OCI-LY1 (cell line): ENCODE data around the gene PLEKHD1.

Experiments used
- CTCF ChIP-seq: fragments of 200-600 bp; sonication (generic), shearing (Covaris generic); IDR thresholded peaks from 2 replicates; pipeline ENCODE4 v1.5.1; 2017; ENCODE audit warnings: mild to moderate bottlenecking, antibody characterized with exemption, low read length, moderate library complexity, mixed read lengths
- EZH2 ChIP-seq: fragments of 200-600 bp; sonication (generic), shearing (Covaris generic); IDR thresholded peaks from 2 replicates; pipeline ENCODE4 v1.8.0; 2017; ENCODE audit warnings: borderline replicate concordance, mixed run types, mild to moderate bottlenecking, antibody characterized with exemption, low read length, moderate library complexity, mixed read lengths

DNA sequence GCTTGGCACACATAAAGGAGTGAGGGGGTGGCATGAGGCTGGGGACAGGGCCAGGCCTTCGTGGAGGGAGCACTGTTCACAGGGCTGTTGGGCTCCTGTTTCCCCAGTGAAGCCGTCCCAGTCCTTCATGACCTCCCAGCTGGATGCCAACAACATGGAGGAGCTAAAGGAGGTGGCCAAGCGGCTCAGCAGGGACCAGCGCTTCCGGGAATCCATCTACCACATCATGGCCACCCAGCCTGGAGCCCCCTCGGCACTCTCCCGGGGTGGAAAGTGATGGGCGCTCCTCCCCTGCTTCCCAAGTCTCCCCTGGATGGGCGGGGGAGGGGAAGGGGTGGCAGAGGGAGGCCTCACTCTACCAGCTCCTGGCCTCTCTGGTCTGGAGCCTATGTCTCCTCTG lies 43.6 kb downstream of the PLEKHD1 start:
- TF ChIP-seq CTCF, result no peak
- no peak for TF ChIP-seq EZH2
